GM12872 (cell line): Measurements from ENCODE around the gene OTULIN.
A peak's percentile ranks its signal among the peaks of the same experiment; 100 is the strongest.

Experiments used
- TF ChIP-seq, protein P1 (sequence below): IDR thresholded peaks from 3 replicates; pipeline ENCODE4 v1.5.1; 2011; ENCODE audit warnings: low read depth, mild to moderate bottlenecking, low read length, moderate library complexity; ENCODE audit not compliant: insufficient read depth

The OTULIN gene

DNA sequence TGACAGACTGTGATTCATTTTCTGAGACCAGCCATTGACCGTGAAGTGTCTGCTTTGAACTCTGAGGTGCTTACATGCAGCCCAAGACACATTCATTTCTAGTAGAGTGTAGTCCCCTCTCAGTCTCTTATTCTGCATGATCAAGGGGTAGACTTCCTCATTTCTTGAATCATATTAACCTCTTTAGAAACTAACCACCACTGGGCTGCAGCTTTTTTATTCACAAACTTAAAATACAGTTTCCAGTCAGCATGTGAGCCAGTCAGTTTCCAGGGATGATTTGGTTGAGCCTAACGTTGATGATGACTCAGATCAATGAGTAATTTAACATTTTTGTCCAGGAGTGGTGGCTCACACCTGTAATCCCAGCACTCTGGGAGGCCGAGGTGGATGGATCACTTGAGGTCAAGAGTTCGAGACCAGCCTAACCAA lies 59.2 kb downstream of the OTULIN start:
- TF ChIP-seq, protein P1, sequence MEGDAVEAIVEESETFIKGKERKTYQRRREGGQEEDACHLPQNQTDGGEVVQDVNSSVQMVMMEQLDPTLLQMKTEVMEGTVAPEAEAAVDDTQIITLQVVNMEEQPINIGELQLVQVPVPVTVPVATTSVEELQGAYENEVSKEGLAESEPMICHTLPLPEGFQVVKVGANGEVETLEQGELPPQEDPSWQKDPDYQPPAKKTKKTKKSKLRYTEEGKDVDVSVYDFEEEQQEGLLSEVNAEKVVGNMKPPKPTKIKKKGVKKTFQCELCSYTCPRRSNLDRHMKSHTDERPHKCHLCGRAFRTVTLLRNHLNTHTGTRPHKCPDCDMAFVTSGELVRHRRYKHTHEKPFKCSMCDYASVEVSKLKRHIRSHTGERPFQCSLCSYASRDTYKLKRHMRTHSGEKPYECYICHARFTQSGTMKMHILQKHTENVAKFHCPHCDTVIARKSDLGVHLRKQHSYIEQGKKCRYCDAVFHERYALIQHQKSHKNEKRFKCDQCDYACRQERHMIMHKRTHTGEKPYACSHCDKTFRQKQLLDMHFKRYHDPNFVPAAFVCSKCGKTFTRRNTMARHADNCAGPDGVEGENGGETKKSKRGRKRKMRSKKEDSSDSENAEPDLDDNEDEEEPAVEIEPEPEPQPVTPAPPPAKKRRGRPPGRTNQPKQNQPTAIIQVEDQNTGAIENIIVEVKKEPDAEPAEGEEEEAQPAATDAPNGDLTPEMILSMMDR: no peak

DNA sequence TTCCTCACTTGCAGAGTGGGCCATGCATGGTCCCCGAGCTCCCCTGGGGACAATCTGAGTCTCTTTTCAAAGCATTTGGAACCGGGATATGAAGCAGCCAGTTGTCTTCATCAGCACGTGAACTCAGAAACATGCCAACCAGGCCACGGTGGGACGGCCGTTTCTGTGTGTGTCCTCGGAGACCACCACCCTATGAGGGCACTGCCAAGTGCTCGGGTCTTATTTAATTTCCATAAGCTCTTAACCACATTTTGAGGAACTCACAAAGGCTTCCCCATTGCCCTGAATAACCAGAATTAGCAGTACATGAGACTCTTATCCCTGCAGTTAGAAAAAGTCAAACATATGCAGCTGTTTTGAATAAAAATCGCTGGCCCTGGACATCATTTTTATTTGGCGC lies 60.1 kb downstream of the OTULIN start:
- TF ChIP-seq, protein P1: no peak

DNA sequence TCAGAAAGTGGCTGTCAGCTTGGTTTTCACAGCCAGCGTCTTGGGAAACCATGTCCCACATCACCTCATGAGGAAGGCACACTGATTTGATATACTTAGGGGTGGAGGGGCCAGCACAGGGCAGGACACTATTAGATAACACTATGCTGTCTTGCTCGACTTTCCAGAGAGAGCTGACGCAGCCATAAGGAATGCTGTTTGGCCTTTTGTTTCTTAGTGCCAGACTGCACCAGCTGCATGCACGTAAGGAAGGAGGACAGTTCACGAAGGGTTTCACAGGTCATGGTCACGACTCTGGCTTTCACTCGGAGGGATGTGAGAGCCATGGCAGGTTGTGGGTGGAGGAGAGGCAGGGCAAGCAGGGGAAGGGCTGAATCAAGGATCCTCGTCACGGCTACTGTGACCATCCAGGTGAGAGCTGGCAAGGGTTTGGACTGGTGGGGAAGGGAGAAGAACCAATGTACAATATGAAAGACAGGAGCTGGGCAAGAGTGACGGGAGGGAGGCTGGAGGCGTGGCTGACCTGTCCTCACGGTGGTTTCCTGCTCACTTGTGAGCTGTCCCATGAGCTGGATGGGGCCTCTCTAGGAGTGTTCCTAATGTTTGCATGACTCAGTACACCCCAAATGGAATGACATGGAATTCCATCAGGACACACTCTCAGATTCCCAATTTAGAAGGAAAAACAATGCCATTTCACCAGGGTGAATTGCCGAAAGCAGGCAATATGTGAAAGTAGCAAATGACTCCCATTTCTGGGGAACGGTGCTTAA lies 61.7 kb downstream of the OTULIN start:
- TF ChIP-seq, protein P1: no peak

DNA sequence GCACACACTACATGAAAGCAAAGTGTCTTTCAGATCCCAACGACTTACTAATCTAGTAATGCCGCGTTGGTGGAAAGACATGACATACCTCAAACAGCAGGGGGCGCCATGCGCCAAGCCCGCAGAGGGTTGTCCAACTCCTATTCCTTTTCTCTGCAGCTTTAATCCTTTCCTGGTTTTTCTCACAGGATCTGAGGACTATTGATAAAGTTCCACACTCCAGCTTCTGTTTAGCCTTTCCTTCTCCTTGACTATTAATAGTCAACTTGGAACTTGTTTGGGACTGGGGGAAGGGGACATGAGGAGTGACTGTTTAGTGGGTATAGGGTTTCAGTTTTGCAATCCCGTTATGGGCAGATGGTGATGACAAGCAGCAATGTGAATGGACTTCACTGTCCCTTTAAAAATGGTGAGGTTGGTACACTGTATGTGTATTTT lies 62.9 kb downstream of the OTULIN start:
- TF ChIP-seq, protein P1: peak; percentile 92

DNA sequence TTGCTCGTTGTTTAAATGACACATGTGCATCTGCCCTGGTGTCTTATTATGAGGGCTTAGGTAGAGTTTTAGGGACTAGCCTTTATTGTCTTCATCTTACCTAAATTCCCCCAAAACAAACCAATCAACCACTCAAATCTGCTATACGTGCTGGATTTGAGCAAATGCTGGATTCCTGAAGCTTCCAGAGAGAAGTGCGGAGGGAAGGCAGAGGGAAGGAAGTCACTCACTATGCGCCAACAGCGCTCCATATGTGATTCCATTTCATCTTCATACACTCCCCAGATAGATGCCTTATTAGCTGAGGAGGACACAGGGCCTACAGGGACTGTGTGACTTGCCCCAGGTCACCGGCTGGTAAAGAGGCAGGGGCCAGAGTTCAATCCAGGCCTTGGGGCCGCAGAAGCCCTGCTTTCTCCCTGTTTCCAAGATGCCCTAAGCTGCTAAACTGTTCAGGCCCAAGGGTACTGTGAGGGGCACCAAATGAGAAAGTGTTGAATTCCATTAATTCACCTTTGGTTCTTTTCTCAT lies 63.5 kb downstream of the OTULIN start:
- TF ChIP-seq, protein P1: no peak

DNA sequence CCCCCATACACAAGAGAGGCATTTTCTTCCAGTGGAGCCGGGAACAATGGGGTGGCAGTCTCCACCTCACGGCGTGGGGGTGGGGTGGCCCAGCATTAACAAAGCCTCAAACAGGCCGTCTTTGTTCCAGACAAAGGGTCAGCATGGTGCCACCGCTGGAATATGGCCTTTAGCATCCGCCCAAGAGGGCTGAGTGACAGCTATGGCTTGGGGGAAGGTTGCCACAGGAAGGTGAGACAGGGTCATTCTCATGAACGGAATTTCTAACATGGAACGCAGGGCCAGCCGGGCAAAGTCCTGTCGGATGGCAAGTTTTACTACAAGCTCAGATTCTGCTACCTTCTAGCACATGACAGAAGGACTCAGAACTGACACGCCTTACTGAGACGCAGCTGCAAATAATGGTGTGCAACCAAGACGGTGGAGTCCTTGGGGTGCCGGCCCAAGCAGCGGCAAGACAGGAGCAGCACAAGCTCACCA lies 64.0 kb downstream of the OTULIN start:
- TF ChIP-seq, protein P1: no peak

DNA sequence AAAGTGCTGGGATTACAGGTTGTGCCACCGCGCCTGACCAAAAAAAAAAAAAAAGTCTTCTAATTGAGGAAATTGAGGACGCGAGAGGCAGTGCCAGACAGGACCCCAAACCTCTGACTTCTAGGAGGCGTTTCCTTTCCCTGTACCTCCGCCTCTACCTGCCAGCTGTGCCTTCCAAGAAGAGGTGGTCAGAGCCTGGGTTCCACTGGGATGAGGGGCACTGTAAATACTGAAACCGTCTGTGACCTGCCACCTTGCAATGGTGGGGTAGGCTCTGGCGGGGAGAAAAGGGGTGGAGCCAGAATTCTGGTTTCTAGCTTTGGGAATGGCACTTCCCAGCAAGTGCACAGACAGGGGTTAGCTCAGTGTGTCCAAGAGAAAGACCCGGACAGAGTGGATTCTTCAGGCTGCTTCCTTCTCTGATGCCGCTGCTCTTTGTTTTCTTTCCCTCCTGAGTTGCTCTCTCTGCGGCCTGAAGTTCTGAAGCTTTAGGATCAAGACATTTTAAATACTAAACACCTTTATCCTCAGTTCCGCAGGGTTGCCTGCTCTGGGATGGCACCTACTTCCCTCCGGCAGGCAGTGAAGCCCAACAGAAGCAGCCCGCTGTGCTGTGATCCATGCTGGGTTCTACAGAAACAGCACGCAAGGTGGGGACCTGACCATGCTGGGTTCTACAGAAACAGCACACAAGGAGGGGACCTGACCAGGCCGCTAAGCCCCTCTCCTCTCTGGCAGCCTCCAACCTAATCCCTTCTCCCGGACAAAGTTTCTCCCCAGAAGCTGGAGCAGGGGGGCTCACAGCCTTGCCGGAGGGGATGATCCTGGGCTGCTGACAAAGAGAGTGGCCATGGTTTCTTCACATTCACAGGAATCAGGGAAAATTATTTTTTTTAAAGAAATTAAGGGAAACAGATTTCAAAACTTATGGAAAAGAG lies 65.2 kb downstream of the OTULIN start:
- TF ChIP-seq, protein P1: no peak
